WTC11 (cell line): ENCODE results near the gene GCFC2. TPM values are rescaled to one million over a fixed set of nuclear protein-coding genes. Genes with fewer than 3 reads are reported as not detected.

ENCODE experiments used
- ATAC-seq: fragments of 200-7000 bp; cut with Tn5 transposase; 2 replicates; pipeline ENCODE4 v1.10.0; 2021; ENCODE audit warnings: mild to moderate bottlenecking, moderate library complexity
- CTCF ChIA-PET: fragments of 300-600 bp; sonication (Branson Sonifier 250); formaldehyde crosslinking; loops from one replicate; lab custom pipeline; 2021; ENCODE audit warnings: antibody characterized with exemption; lab: Charles Lee
- POLR2A ChIA-PET: fragments of 350-600 bp; sonication (Branson Sonifier 250); formaldehyde crosslinking; loops from one replicate; lab custom pipeline; 2021; ENCODE audit warnings: antibody characterized with exemption; lab: Charles Lee
- DNase-seq: peaks from one replicate; pipeline ENCODE4 v3.0.0; 2021; ENCODE audit warnings: low spot score
- H3K27ac Mint-ChIP-seq: 2 replicates; pipeline ENCODE4 v1.8.0; 2021; ENCODE audit warnings: mixed read lengths
- H3K27me3 Mint-ChIP-seq: 2 replicates; pipeline ENCODE4 v1.8.0; 2021; ENCODE audit warnings: low read depth, mild to moderate bottlenecking, moderate library complexity, mixed read lengths
- H3K36me3 Mint-ChIP-seq: 2 replicates; pipeline ENCODE4 v1.8.0; 2021; ENCODE audit warnings: mixed read lengths
- H3K4me1 Mint-ChIP-seq: 2 replicates; pipeline ENCODE4 v1.8.0; 2022; ENCODE audit warnings: mixed read lengths
- H3K4me3 Mint-ChIP-seq: 2 replicates; pipeline ENCODE4 v1.8.0; 2021; ENCODE audit warnings: mild to moderate bottlenecking, moderate library complexity, mixed read lengths
- H3K9me3 Mint-ChIP-seq: 2 replicates; pipeline ENCODE4 v1.8.0; 2021; ENCODE audit warnings: mixed read lengths
- ATF1 ChIP-seq: sonication (generic); formaldehyde crosslinking; IDR thresholded peaks from 2 replicates; pipeline ENCODE4 v1.8.1; 2023; ENCODE audit warnings: mild to moderate bottlenecking, moderate library complexity, missing genetic modification reagents
- ATF2 ChIP-seq: sonication (generic); formaldehyde crosslinking; IDR thresholded peaks from 2 replicates; pipeline ENCODE4 v1.8.1; 2022; ENCODE audit warnings: low read depth, missing genetic modification reagents, borderline replicate concordance
- CBFB ChIP-seq: sonication (generic); formaldehyde crosslinking; IDR thresholded peaks from 2 replicates; pipeline ENCODE4 v1.8.1; 2022; ENCODE audit warnings: mild to moderate bottlenecking, low read depth, missing genetic modification reagents
- CREB1 ChIP-seq: sonication (generic); formaldehyde crosslinking; IDR thresholded peaks from 2 replicates; pipeline ENCODE4 v1.8.0; 2023; ENCODE audit warnings: mild to moderate bottlenecking, missing genetic modification reagents
- E2F1 ChIP-seq: sonication (generic); formaldehyde crosslinking; IDR thresholded peaks from 2 replicates; pipeline ENCODE4 v1.8.0; 2022; ENCODE audit warnings: mild to moderate bottlenecking, missing genetic modification reagents
- E2F4 ChIP-seq: sonication (generic); formaldehyde crosslinking; IDR thresholded peaks from 2 replicates; pipeline ENCODE4 v1.8.1; 2022; ENCODE audit warnings: low read depth, mild to moderate bottlenecking, moderate library complexity, missing genetic modification reagents, borderline replicate concordance
- EMX1 ChIP-seq: fragments of 250-450 bp; sonication (Bioruptor Pico); IDR thresholded peaks from 2 replicates; pipeline ENCODE4 v1.8.0; 2021; ENCODE audit warnings: mild to moderate bottlenecking
- ERG ChIP-seq: fragments of 250-450 bp; sonication (Bioruptor Pico); IDR thresholded peaks from 2 replicates; pipeline ENCODE4 v1.8.0; 2021; ENCODE audit warnings: mild to moderate bottlenecking
- ESRRA ChIP-seq: sonication (generic); formaldehyde crosslinking; IDR thresholded peaks from 2 replicates; pipeline ENCODE4 v1.8.1; 2022; ENCODE audit warnings: mild to moderate bottlenecking, missing genetic modification reagents, borderline replicate concordance
- FOXK1 ChIP-seq: sonication (generic); formaldehyde crosslinking; IDR thresholded peaks from 2 replicates; pipeline ENCODE4 v1.8.0; 2022; ENCODE audit warnings: mild to moderate bottlenecking, moderate library complexity, missing genetic modification reagents
- MAX ChIP-seq: sonication (generic); formaldehyde crosslinking; IDR thresholded peaks from 2 replicates; pipeline ENCODE4 v1.8.0; 2022; ENCODE audit warnings: mild to moderate bottlenecking, missing genetic modification reagents
- NR1H2 ChIP-seq: sonication (generic); formaldehyde crosslinking; IDR thresholded peaks from 2 replicates; pipeline ENCODE4 v1.9.0; 2021; ENCODE audit warnings: mild to moderate bottlenecking, moderate library complexity, missing genetic modification reagents
- NR2C2 ChIP-seq: sonication (generic); formaldehyde crosslinking; IDR thresholded peaks from 2 replicates; pipeline ENCODE4 v1.8.0; 2022; ENCODE audit warnings: mild to moderate bottlenecking, missing genetic modification reagents
- TEAD1 ChIP-seq: sonication (generic); formaldehyde crosslinking; IDR thresholded peaks from 2 replicates; pipeline ENCODE4 v1.8.0; 2022; ENCODE audit warnings: mild to moderate bottlenecking, missing genetic modification reagents
- ZMAT4 ChIP-seq: fragments of 250-450 bp; sonication (Bioruptor Pico); IDR thresholded peaks from 2 replicates; pipeline ENCODE4 v1.9.0; 2021; ENCODE audit warnings: mild to moderate bottlenecking
- ZNF219 ChIP-seq: sonication (generic); formaldehyde crosslinking; IDR thresholded peaks from 2 replicates; pipeline ENCODE4 v1.8.0; 2023; ENCODE audit warnings: missing genetic modification reagents, mild to moderate bottlenecking, borderline replicate concordance
- ZNF416 ChIP-seq: fragments of 250-450 bp; sonication (Bioruptor Pico); IDR thresholded peaks from 2 replicates; pipeline ENCODE4 v1.9.0; 2021; ENCODE audit warnings: mild to moderate bottlenecking, inconsistent platforms
- ZNF425 ChIP-seq: fragments of 250-450 bp; sonication (Bioruptor Pico); conservative IDR thresholded peaks from 2 replicates; pipeline ENCODE4 v1.9.0; 2021; ENCODE audit warnings: mild to moderate bottlenecking
- ZNF532 ChIP-seq: fragments of 250-450 bp; sonication (Bioruptor Pico); IDR thresholded peaks from 2 replicates; pipeline ENCODE4 v1.9.0; 2021; ENCODE audit warnings: mild to moderate bottlenecking, borderline replicate concordance
- ZSCAN18 ChIP-seq: fragments of 250-450 bp; sonication (Bioruptor Pico); IDR thresholded peaks from 2 replicates; pipeline ENCODE4 v2.1.2; 2022; ENCODE audit warnings: mild to moderate bottlenecking, moderate library complexity
- total RNA-seq: library from RNA; stranded (reverse); gene quantifications from 3 replicates; pipeline ENCODE4 v1.2.3, GENCODE V29; 2021

Gene GCFC2
- total RNA-seq, 1 experiment from 2014 or later = 14.4 TPM

GRCh38 chr2:75720525-75720924, 9.8 kb upstream of the GCFC2 start:
- no peak overlapping the region for H3K4me3 Mint-ChIP-seq
- no peak for TF ChIP-seq ZSCAN18 (CRISPR knock-in tag)
- TF ChIP-seq NR1H2 (CRISPR knock-in tag) = no peak
- TF ChIP-seq ZNF425 (CRISPR knock-in tag) = no peak
- TF ChIP-seq ERG (CRISPR knock-in tag) = no peak
- TF ChIP-seq MAX (CRISPR knock-in tag) = no peak
- no peak for TF ChIP-seq ATF1 (CRISPR knock-in tag)
- TF ChIP-seq ZNF532 (CRISPR knock-in tag) = no peak
- no peak for TF ChIP-seq CREB1
- no peak for TF ChIP-seq ZMAT4
- TF ChIP-seq ESRRA = no peak
- no peak for TF ChIP-seq E2F1 (CRISPR knock-in tag)
- DNase-seq (no peak), ATAC-seq (no peak)
- H3K27me3 Mint-ChIP-seq = no peaks in the 10 kb centered on the region; the same call in 1 of the 2 replicates
- H3K4me1 Mint-ChIP-seq = no peaks in the 10 kb centered on the region
- H3K9me3 Mint-ChIP-seq = peaks cover 31% of the 10 kb centered on the region
- POLR2A ChIA-PET = no interaction called here
- H3K27ac Mint-ChIP-seq = no peak overlapping the region
- CTCF ChIA-PET = no interaction called here
- H3K36me3 Mint-ChIP-seq = peaks cover 2% of the 10 kb centered on the region; the same call in 1 of the 2 replicates

- ChIA-PET POLR2A (no interaction called here), CTCF (no interaction called here)
- Mint-ChIP-seq H3K27me3 (no peaks in the 10 kb centered on the region; the same call in 1 of the 2 replicates), H3K4me1 (peaks cover 3% of the 10 kb centered on the region; the same call in 1 of the 2 replicates), H3K36me3 (peaks cover 2% of the 10 kb centered on the region; the same call in 1 of the 2 replicates), H3K27ac (no peak overlapping the region), H3K4me3 (no peak overlapping the region), H3K9me3 (peaks cover 27% of the 10 kb centered on the region)
- DNase-seq = no peak
- no peak for ATAC-seq
- TF ChIP-seq EMX1 (CRISPR knock-in tag) (no peak), CBFB (CRISPR knock-in tag) (no peak), NR2C2 (no peak), E2F4 (CRISPR knock-in tag) (no peak), ATF2 (CRISPR knock-in tag) (no peak), ZNF219 (CRISPR knock-in tag) (no peak), TEAD1 (CRISPR knock-in tag) (no peak), ZNF416 (CRISPR knock-in tag) (no peak), FOXK1 (CRISPR knock-in tag) (no peak)
Measured at GRCh38 chr2:75719616-75720015, 8.9 kb upstream of the GCFC2 start.
